CD4-positive, alpha-beta T cell treated with Interleukin-1 beta for 1 hour (primary cell): ENCODE data around the gene FLT1.

Experiments
- DNase-seq, 2 donors: peaks; one replicate each; pipeline ENCODE4 v3.0.0-alpha.2; 2020 to 2022

FLT1 gene

GRCh38 chr13:28424541-28424940 is 70.4 kb downstream of the FLT1 start:
- DNase-seq, result no peak

GRCh38 chr13:28423010-28423409 is 71.9 kb downstream of the FLT1 start:
- DNase-seq, result peak; percentile 27 to 67

- DNase-seq, result no peak
These were observed 73.1 kb downstream of the FLT1 start for GRCh38 chr13:28421676-28422410.

GRCh38 chr13:28420704-28421103 is 74.2 kb downstream of the FLT1 start:
- DNase-seq, result no peak

GRCh38 chr13:28415994-28416421 is 78.9 kb downstream of the FLT1 start:
- DNase-seq, result peak in 1 of 2 donors; percentile 10

GRCh38 chr13:28413999-28414398 is 80.9 kb downstream of the FLT1 start:
- no peak for DNase-seq

- DNase-seq, result no peak
These were observed 81.9 kb downstream of the FLT1 start for GRCh38 chr13:28412981-28413380.

- no peak for DNase-seq
These were observed 83.0 kb downstream of the FLT1 start for GRCh38 chr13:28411831-28412353.

GRCh38 chr13:28410096-28410495 is 84.8 kb downstream of the FLT1 start:
- DNase-seq, result no peak

- no peak for DNase-seq
These were observed 85.3 kb downstream of the FLT1 start for GRCh38 chr13:28409648-28410047.

- no peak for DNase-seq
These were observed 86.1 kb downstream of the FLT1 start for GRCh38 chr13:28408863-28409262.

- DNase-seq, result no peak
These were observed 86.6 kb downstream of the FLT1 start for GRCh38 chr13:28408235-28408848.

GRCh38 chr13:28406733-28407266 is 88.1 kb downstream of the FLT1 start:
- DNase-seq, result no peak

GRCh38 chr13:28402057-28402381 is 92.9 kb downstream of the FLT1 start:
- DNase-seq, result no peak

GRCh38 chr13:28401303-28402056 is 93.4 kb downstream of the FLT1 start:
- DNase-seq, result no peak

GRCh38 chr13:28396053-28396452 is 98.9 kb downstream of the FLT1 start:
- no peak for DNase-seq

- DNase-seq, result peak in 1 of 2 donors; percentile 38
These were observed 100.5 kb downstream of the FLT1 start for GRCh38 chr13:28394422-28394821.

- DNase-seq, result no peak
These were observed 101.9 kb downstream of the FLT1 start for GRCh38 chr13:28392896-28393505.

GRCh38 chr13:28392428-28392827 is 102.5 kb downstream of the FLT1 start:
- no peak for DNase-seq

- no peak for DNase-seq
These were observed 107.0 kb downstream of the FLT1 start for GRCh38 chr13:28387740-28388501.

GRCh38 chr13:28385362-28385761 is 109.6 kb downstream of the FLT1 start:
- DNase-seq, result no peak

GRCh38 chr13:28384789-28385188 is 110.1 kb downstream of the FLT1 start:
- no peak for DNase-seq
